HepG2 (cell line): ENCODE measurements around the gene SRSF10. TPM values are rescaled to one million over a fixed set of nuclear protein-coding genes. Genes with fewer than 3 reads are reported as not detected.

Experiments
- CC2D1A ChIP-seq: sonication (generic); formaldehyde crosslinking; IDR thresholded peaks from 2 replicates; pipeline ENCODE4 v1.8.1; 2023; ENCODE audit warnings: mild to moderate bottlenecking, missing genetic modification reagents
- ELK4 ChIP-seq: sonication (generic); formaldehyde crosslinking; IDR thresholded peaks from 2 replicates; pipeline ENCODE4 v1.9.0; 2021; ENCODE audit warnings: missing genetic modification reagents, borderline replicate concordance
- FOXK2 ChIP-seq: fragments of 450-650 bp; IDR thresholded peaks from 2 replicates; pipeline ENCODE4 v1.6.1; 2016
- HDAC1 ChIP-seq: sonication (generic); formaldehyde crosslinking; IDR thresholded peaks from 2 replicates; pipeline ENCODE4 v1.5.1; 2020; ENCODE audit warnings: mild to moderate bottlenecking, missing genetic modification reagents
- MLX ChIP-seq: IDR thresholded peaks from 2 replicates; pipeline ENCODE4 v1.6.1; 2016
- MTA3 ChIP-seq: sonication (generic); formaldehyde crosslinking; IDR thresholded peaks from 2 replicates; pipeline ENCODE4 v1.4.0; 2020; ENCODE audit warnings: missing genetic modification reagents
- MTF2 ChIP-seq: sonication (generic); formaldehyde crosslinking; IDR thresholded peaks from 2 replicates; pipeline ENCODE4 v1.5.0; 2020; ENCODE audit warnings: missing genetic modification reagents, borderline replicate concordance
- NFAT5 ChIP-seq: sonication (generic); formaldehyde crosslinking; IDR thresholded peaks from 2 replicates; pipeline ENCODE4 v1.4.0; 2020; ENCODE audit warnings: missing genetic modification reagents
- PHF21A ChIP-seq: sonication (generic); formaldehyde crosslinking; IDR thresholded peaks from 2 replicates; pipeline ENCODE4 v1.5.0; 2020; ENCODE audit warnings: mild to moderate bottlenecking, missing genetic modification reagents
- PLRG1 ChIP-seq: fragments of 450-650 bp; conservative IDR thresholded peaks from 2 replicates; pipeline ENCODE4 v1.6.1; 2016
- SKI ChIP-seq: fragments of 450-650 bp; IDR thresholded peaks from one replicate; pipeline ENCODE4 v1.6.1; 2018; ENCODE audit warnings: mild to moderate bottlenecking; ENCODE audit not compliant: partially characterized antibody
- YEATS2 ChIP-seq: sonication (generic); formaldehyde crosslinking; IDR thresholded peaks from 2 replicates; pipeline ENCODE4 v1.4.0; 2020; ENCODE audit warnings: missing genetic modification reagents, borderline replicate concordance
- ZBTB14 ChIP-seq: sonication (generic); formaldehyde crosslinking; IDR thresholded peaks from 2 replicates; pipeline ENCODE4 v1.4.0; 2020; ENCODE audit warnings: missing genetic modification reagents
- ZBTB25 ChIP-seq: IDR thresholded peaks from 2 replicates; pipeline ENCODE4 v1.6.1; 2018; ENCODE audit warnings: missing genetic modification reagents
- ZNF10 ChIP-seq: sonication (generic); formaldehyde crosslinking; IDR thresholded peaks from 2 replicates; pipeline ENCODE4 v1.4.0; 2020; ENCODE audit warnings: mild to moderate bottlenecking, low read depth, missing genetic modification reagents, borderline replicate concordance
- ZNF205 ChIP-seq: IDR thresholded peaks from 2 replicates; pipeline ENCODE4 v1.6.1; 2018; ENCODE audit warnings: missing biosample characterization, missing genetic modification reagents
- ZNF276 ChIP-seq: sonication (generic); formaldehyde crosslinking; IDR thresholded peaks from 2 replicates; pipeline ENCODE4 v1.4.0; 2020; ENCODE audit warnings: mild to moderate bottlenecking, low read depth, missing genetic modification reagents
- ZNF501 ChIP-seq: sonication (generic); formaldehyde crosslinking; IDR thresholded peaks from 2 replicates; pipeline ENCODE4 v1.5.1; 2020; ENCODE audit warnings: mild to moderate bottlenecking, moderate library complexity, missing genetic modification reagents
- ZNF678 ChIP-seq: sonication (generic); formaldehyde crosslinking; IDR thresholded peaks from 2 replicates; pipeline ENCODE4 v1.4.0; 2020; ENCODE audit warnings: mild to moderate bottlenecking, missing genetic modification reagents
- polyA plus RNA-seq, 8 experiments: library from polyadenylated mRNA; depleted of rRNA in 3 of 8; stranded (reverse) in 7 of 8; unstranded in 1 of 8; fragments of >200 nt; fragmentation: Illumina TruSeq in 4 of 8; extraction: Trizol in 4 of 8; gene quantifications; 2 replicates each; pipeline versions ENCODE4 v1.2.1 to v1.2.3, GENCODE V29; 2011 to 2016; ENCODE audit warnings: low read depth in 4 of 8, missing spikeins in 1 of 8, mixed read lengths in 1 of 8; ENCODE audit not compliant: insufficient read depth in 1 of 8
- total RNA-seq, 5 experiments: library from RNA; depleted of rRNA; stranded (reverse); fragments of >200 nt; fragmentation: Illumina TruSeq; extraction: Trizol; gene quantifications; 2 replicates each; pipeline ENCODE4 v1.2.3, GENCODE V29; 2016; ENCODE audit warnings: low read depth in 1 of 5

The SRSF10 gene
- total and polyA plus RNA-seq, 2 of the 13 experiments (the other 11 are each of a cell fraction or from before 2014, with no cell fraction given): 126 to 186 TPM

- TF ChIP-seq ZBTB25 (no peak), CC2D1A (CRISPR knock-in tag) (no peak), ZNF678 (CRISPR knock-in tag) (peak; percentile 54; the same call in 1 of the 2 replicates), PHF21A (peak; percentile 71), MTA3 (CRISPR knock-in tag) (no peak), YEATS2 (no peak), MTF2 (CRISPR knock-in tag) (no peak), ZNF276 (CRISPR knock-in tag) (peak; percentile 57; the same call in 1 of the 2 replicates), MLX (CRISPR knock-in tag) (no peak), PLRG1 (no peak), ZNF205 (CRISPR knock-in tag) (no peak), ZNF501 (CRISPR knock-in tag) (no peak), ELK4 (CRISPR knock-in tag) (no peak), FOXK2 (no peak), SKI (no peak), HDAC1 (CRISPR knock-in tag) (peak; percentile 51), ZNF10 (CRISPR knock-in tag) (no peak), ZBTB14 (no peak), NFAT5 (CRISPR knock-in tag) (no peak)
These were observed 42.6 kb upstream of the SRSF10 start (continued) for GRCh38 chr1:24022581-24023361.
